Measurements from ENCODE around the gene ZNF26. TPM values are rescaled to one million over a fixed set of nuclear protein-coding genes. Genes with fewer than 3 reads are reported as not detected.

Gene ZNF26
- total and polyA plus RNA-seq, 7 experiments from 2014 or later = 12.6 to 38.8 (median 29.9) TPM

Other genes with a start within 250 kb of the ZNF26 start
- 10 to 100 TPM; 69.5 to 95.5 (median 92.2) TPM for gene ANKLE2, start 224.5 kb upstream of the ZNF26 start, total RNA-seq
- gene ANKLE2, start 224.5 kb upstream of the ZNF26 start, polyA plus RNA-seq = 10 to 100 TPM; 21.5 to 34.3 TPM
- 10 to 100 TPM; 46.3 to 65.7 (median 63.6) TPM for gene GOLGA3, start 157.5 kb upstream of the ZNF26 start, total RNA-seq
- gene GOLGA3, start 157.5 kb upstream of the ZNF26 start, polyA plus RNA-seq = 10 to 100 TPM; 11.7 to 16.6 TPM
- gene CHFR, start 98.8 kb upstream of the ZNF26 start, total RNA-seq = 10 to 100 TPM; 66.7 to 97.8 (median 81.7) TPM
- 10 to 100 TPM; 25.2 to 44.4 TPM for gene CHFR, start 98.8 kb upstream of the ZNF26 start, polyA plus RNA-seq
- 10 to 100 TPM in 3 of 5 experiments, 1 to 10 TPM in 2; 5.4 to 17.8 (median 11.8) TPM for gene ZNF605, start 30.1 kb upstream of the ZNF26 start, total RNA-seq
- 1 to 10 TPM in 1 of 2 donors, under 1 TPM in 1; 0.98 to 1.6 TPM for gene ZNF605, start 30.1 kb upstream of the ZNF26 start, polyA plus RNA-seq
- 10 to 100 TPM; 27.4 to 52.7 (median 31.6) TPM for gene ZNF84, start 51.1 kb downstream of the ZNF26 start, total RNA-seq
- 10 to 100 TPM; 22.5 to 22.6 TPM for gene ZNF84, start 51.1 kb downstream of the ZNF26 start, polyA plus RNA-seq
- gene ZNF140, start 94.6 kb downstream of the ZNF26 start, total RNA-seq = 10 to 100 TPM; 11.2 to 29.9 (median 16.0) TPM
- 10 to 100 TPM; 22.9 to 30.7 TPM for gene ZNF140, start 94.6 kb downstream of the ZNF26 start, polyA plus RNA-seq
- gene ZNF891, start 143.9 kb downstream of the ZNF26 start, total RNA-seq = 1 to 10 TPM; 2.4 to 7.9 (median 6.6) TPM
- under 1 TPM; 0.56 to 0.89 TPM for gene ZNF891, start 143.9 kb downstream of the ZNF26 start, polyA plus RNA-seq
- gene ZNF10, start 144.3 kb downstream of the ZNF26 start, total RNA-seq = 10 to 100 TPM in 4 of 5 experiments, 1 to 10 TPM in 1; 5.2 to 35.0 (median 29.2) TPM
- gene ZNF10, start 144.3 kb downstream of the ZNF26 start, polyA plus RNA-seq = 10 to 100 TPM; 13.7 to 14.5 TPM
- 10 to 100 TPM; 13.6 to 38.6 (median 18.6) TPM for gene ZNF268, start 195.1 kb downstream of the ZNF26 start, total RNA-seq
- gene ZNF268, start 195.1 kb downstream of the ZNF26 start, polyA plus RNA-seq = 10 to 100 TPM; 18.2 to 29.0 TPM
- gene ANHX, start 249.5 kb downstream of the ZNF26 start, total RNA-seq = not detected
- not detected for gene ANHX, start 249.5 kb downstream of the ZNF26 start, polyA plus RNA-seq